ENCODE data around the gene TERT. TPM values are rescaled to one million over a fixed set of nuclear protein-coding genes. Genes with fewer than 3 reads are reported as not detected.

Gene TERT
- total and polyA plus RNA-seq, 2 of the 8 experiments (the other 6 are each of a cell fraction or from before 2014, with no cell fraction given): 13.1 to 23.1 TPM

DNA sequence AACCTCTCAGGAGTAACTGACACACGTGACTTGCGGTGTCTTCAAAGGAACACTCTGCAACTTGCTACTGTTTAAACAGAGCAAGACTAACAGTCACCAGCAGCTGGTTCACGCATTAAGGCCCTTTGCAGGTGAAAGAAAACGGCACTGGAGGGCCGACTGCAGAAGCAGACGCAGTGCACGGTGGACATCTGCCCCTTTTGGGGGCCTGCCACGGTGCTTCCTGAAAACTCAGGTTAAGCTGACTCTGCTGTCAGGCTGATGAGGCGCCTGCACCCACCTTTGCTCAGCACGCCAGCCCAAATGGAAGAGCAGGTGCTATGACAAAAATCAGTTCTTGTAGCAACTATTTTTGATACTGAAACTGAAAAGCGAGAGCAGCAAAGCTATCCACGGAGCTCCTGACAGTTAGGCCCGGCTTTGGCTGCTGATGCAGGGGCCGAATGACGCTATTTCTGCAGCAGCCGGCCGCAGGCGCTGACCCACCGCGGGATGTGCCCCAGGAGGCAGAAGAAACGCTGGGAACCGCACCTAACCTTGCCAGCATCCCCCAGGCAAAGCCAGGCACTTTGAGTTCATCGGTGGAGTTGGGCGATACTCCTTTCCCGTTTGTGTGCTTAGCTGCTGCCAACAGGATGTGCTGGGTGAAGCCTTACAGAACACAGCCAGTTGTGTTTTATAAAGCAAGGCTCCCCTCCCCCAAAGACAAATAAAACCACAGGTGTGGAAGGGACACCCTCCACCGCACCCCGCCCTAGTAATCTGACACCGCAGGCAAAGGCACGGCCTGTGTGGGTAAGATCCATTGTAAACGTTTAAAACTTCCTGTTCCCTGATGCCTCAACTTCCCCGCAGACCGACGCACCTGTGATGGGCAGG lies 21.1 kb upstream of the TERT start (continued):
- TF ChIP-seq HDAC2 (IDR thresholded peaks at IDR 0.05; ENCODE audit: borderline replicate concordance in 1 of 2, low read depth in 2 of 2, low read length in 2 of 2): peak in 1 of 2 experiments; percentile 36; a peak in 1 of 4 replicates
- 0 out of 2 replicates have a peak, but pooled peaks have one; percentile 20 for TF ChIP-seq TBP (IDR thresholded peaks at IDR 0.05; ENCODE audit: low read depth, low read length)
